ENCODE data around the gene CWC27.

GRCh38 chr5:64884541-64884940, 115.8 kb downstream of the CWC27 start:
- TF ChIP-seq POLR2A (IDR thresholded peaks at IDR 0.05) (no peak), CTCF (IDR thresholded peaks at IDR 0.05) (no peak)

All from body of pancreas (tissue), 4 donors.